ENCODE data around the gene BNC1.

GRCh38 chr15:83287541-83288027, 3.1 kb upstream of the BNC1 start:
- TF ChIP-seq CTCF (IDR thresholded peaks at IDR 0.05) (no peak), POLR2A (IDR thresholded peaks at IDR 0.05) (no peak)
